Endothelial cell of hepatic sinusoid (primary cell): ENCODE measurements around the gene COL27A1.

ENCODE experiments used
- in situ Hi-C: cut with HindIII; loops from 2 replicates; pipeline ENCODE4 v1.10.0; 2017; ENCODE audit warnings: low sequenced_read_pairs

COL27A1 gene

GRCh38 chr9:114155263-114155994 is at the start of gene COL27A1:
COL27A1 (plus strand) TSS chr9:114155537; CDS start chr9:114155951, 414 bp downstream.
- in situ Hi-C loops, result loop anchor here (5.0 to 10.0 kb wide), 2 partner anchors 47 to 79 kb away; no protein-coding TSS in a partner anchor

GRCh38 chr9:114107286-114108001 is 47.9 kb upstream of the COL27A1 start:
- in situ Hi-C loops, result loop anchor here (5.0 kb wide), 2 partner anchors 45 to 170 kb away; no protein-coding TSS in a partner anchor

- in situ Hi-C loops, result loop anchor here (5.0 kb wide), 2 partner anchors 44 to 169 kb away; no protein-coding TSS in a partner anchor
Observed at GRCh38 chr9:114108016-114108833, 47.1 kb upstream of the COL27A1 start.

GRCh38 chr9:114109124-114109523 is 46.2 kb upstream of the COL27A1 start:
- in situ Hi-C loops, result loop anchor here (5.0 kb wide), 2 partner anchors 43 to 168 kb away; no protein-coding TSS in a partner anchor

DNA sequence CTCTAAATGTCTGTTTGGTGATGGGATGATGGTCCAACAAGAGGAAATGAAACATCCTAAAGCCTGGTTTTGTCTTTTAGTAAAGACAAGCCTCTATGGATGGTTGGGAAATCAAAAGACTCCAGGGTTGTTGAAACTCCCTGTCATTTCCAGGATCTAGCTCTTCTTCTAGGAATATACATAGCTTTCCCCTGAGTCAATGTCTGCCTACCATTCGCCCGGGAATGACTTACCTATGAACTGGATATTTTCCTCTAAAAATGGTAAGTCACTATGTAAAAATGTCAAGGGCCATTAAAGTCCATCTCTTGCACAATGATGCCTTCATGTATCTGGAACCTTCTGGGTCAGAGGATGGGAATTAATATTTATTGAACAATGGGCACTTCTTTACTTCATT is 45.2 kb upstream of the COL27A1 start:
- in situ Hi-C loops, result no loop called here

DNA sequence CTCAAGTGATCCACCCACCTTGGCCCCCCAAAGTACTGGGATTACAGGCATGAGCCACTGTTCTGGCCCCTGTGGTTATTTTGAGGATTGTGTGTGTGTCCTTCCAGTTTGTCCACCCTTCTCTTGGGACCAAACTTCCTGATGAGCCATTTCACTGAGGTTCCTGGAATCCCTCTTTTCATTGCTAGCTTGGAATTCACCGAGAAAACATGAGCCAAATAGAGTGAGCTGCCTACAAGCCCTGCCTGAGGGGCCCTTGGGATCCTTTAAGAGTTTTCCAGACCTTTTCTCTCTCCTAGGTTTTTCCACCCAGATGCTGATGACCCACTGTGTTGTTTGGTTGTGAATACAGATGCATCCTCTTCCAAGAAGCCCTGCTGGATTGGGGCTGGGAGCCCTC is 43.0 kb upstream of the COL27A1 start:
- in situ Hi-C loops, result no loop called here

DNA sequence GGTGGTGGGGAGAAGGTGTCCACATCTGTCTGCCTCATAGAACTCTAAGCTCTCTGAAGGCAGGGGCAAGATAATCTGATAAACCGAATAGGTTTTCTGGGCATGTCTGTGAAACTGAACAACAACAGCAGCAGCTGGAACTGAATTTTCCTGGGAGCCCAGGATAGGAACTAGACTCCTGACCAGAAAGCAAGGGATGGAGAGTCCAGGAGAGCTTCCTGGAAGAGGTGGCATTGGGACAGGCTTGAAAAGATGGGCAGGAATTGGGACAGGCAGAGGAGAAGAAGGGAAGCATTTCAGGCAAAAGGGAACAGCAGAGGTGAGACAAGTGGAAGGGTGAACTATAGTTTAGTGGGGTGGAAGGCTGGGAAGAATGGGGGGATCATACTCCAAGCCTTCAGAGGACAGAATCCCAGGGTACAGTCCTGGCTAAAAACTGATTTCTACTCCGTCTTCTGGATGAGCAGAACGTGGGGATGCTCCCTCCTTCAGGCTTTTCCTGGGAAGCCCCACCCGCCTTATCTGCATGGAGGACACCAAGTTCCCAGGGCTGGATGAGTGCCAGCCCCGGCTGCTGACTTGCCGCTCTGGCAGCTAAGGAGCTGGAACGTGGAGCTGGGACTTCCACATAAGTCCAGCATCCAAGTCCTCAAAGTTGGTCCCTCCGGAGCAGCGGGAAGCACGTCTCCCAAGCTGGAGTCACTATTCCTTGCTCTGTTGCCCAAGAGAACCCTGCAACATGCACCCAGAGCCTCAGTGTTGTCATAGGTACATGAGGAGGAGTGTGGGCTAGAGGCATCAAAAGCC is 42.4 kb upstream of the COL27A1 start:
- in situ Hi-C loops, result no loop called here

DNA sequence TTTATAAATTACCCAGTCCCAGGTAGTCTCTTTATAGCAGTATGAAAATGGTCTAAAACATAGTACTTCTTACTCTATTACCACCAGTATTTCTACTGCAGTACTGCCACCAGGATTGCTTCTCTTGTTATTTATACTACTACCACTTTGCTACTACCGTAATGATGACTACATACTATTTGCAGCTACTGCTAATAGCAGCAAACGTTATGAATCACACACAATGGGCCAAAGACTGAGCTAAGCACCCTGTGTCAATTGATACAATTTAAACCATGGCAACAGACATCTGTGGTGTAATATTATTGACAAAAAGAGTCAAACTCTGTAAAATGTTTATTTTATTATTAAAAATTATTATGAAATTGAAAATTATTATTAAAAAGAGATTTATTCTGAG is 41.0 kb upstream of the COL27A1 start:
- in situ Hi-C loops, result no loop called here

- in situ Hi-C loops, result no loop called here
Observed at GRCh38 chr9:114115654-114116125, 39.6 kb upstream of the COL27A1 start.

DNA sequence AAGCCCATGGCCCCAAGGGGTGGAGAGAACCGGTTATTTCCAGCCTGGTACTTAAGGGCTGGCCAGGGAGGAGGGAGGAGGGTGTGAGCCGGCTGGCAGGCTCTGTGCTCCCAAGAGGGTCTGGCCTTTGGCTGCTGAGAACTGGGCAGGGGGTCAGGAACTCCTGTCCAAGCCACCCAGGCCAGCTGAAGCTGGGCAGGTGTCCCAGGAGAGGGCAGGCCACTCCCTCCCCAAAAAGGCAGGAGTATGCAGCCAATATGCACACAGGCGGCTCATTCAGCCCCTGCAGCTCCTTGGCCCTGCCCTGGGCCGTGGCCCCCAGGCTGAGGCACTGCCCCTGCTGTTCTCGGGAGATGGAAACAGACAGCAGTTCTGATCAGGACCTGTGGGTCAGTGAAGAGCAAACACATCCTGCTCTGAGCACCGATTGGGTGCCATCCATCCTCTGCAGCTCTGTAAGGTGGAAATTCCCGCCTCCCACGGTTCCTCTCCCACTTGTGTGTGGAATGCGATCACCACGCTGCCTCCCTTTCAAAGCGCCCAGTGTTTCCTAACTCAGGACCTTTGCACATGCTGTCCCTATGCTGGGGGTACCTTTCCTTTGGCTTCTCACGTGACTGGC is 39.1 kb upstream of the COL27A1 start:
- in situ Hi-C loops, result no loop called here

DNA sequence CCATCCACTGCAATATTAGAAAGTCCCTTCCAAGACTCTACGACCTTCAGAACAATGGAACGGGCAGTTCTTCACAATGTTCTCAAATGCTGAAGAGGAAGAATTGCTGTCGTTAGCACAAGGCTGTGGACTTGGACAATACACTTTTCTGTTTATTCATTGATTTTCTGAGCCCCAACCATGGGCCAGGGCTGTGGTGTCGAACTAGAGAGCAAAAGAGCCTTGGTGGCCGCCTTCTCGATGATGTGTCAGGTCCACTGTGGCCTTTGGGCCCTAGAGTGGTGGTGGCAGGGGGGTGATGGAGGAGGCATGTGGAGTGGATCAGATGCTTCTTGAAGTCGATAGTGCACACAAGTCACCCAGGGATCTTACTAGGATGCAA is 37.7 kb upstream of the COL27A1 start:
- in situ Hi-C loops, result no loop called here

DNA sequence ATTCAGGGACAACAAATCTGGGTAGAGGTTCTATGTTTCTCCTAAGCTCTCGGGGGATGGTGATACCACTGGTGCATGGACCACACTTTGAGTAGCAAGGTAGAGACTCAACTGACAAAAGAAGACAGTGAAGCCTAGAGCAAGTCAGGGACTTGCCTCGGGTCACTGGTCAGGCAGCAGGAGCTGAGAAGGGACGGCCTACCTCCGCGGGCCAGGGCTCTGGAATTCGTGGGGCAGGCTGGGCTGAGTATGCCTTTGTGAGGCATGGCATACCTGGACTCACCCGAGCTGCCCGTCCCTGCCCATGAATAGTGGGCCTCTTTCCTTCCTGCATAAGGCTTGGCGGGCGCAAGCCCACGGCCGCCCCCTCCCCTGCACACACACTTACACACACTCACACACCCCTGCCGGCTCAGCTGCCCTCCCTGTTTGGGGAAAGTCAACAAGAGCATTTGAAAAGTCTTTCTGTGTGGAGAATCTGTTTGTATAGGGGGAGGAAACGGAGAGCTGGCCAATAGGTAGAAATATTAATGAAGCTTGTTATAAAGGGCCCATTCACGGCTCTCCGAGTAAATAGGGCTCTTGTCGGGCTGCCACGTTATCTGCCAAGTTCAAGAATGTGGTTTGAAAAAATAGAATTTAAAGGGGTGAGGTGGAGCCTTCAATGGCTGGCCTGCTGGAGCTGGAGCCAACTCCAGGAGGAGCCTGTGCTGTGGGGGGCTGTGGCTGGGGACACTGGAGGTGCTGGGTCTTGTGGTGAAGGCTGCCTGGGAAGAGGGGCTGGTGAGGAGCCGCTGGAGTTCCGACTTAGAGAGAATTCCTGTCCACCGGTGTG is 37.1 kb upstream of the COL27A1 start:
- in situ Hi-C loops, result no loop called here

GRCh38 chr9:114119242-114120191 is 35.8 kb upstream of the COL27A1 start:
- in situ Hi-C loops, result no loop called here

- in situ Hi-C loops, result no loop called here
Observed at GRCh38 chr9:114120192-114121014, 34.9 kb upstream of the COL27A1 start.

DNA sequence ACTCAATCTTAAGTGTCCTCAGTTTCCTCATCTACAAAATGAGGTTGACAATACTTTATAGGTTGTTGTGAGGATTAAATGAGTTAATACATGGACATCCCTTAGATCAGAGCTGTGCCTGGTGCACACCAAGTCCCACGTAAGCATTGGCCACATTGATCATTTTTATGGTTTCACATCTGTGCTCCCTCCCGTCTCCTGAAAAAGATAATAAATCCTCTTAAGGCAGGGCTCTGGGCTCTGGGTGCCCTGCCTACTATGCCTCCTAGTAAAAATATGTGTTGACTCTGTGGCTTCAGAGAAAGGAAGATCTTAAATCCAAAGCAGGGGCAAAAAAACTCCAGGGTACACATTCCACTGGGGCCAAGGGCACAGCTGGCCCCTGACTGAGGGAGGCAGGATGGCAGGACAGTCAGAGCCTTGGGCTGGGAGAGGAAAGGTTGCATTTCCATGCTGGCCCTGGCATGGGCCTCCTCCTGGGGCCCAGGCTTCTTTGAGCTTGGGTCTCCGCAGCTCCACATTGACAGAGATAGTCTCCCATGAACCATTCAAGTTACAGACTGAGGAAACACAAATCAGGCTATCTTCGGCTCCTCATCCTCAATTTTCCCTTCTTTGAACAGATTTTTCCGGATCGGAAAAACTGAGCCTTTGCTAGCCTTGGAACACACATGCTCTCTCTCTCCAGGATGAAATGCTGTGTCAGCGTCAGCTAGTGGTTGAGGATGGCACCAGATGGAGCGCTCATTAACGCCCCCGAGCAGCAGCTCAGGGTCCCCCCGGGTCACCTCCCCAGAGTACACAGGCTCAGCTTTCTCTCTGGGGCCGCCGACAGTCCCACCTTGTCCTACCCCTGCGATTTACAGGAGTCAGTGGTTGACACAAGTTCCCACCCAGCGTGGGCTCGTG is 33.9 kb upstream of the COL27A1 start:
- in situ Hi-C loops, result no loop called here
